Body of pancreas (tissue), 4 donors: ENCODE measurements around the gene MAST3.

Experiments used
- POLR2A ChIP-seq, 3 donors: fragments of 450-650 bp; IDR thresholded peaks; one replicate each; pipeline ENCODE4 v1.6.1; 2016; ENCODE audit warnings: antibody characterized with exemption in 3 of 3, mild to moderate bottlenecking in 2 of 3
- TF ChIP-seq, protein P1 (sequence below), 7 experiments: fragments of 450-650 bp in 4 of 7; fragments of 200-600 bp in 3 of 7; sonication (generic) in 3 of 7; IDR thresholded peaks; one replicate each; pipeline ENCODE4 v1.5.1; 2016 to 2019; ENCODE audit warnings: antibody characterized with exemption in 7 of 7

DNA sequence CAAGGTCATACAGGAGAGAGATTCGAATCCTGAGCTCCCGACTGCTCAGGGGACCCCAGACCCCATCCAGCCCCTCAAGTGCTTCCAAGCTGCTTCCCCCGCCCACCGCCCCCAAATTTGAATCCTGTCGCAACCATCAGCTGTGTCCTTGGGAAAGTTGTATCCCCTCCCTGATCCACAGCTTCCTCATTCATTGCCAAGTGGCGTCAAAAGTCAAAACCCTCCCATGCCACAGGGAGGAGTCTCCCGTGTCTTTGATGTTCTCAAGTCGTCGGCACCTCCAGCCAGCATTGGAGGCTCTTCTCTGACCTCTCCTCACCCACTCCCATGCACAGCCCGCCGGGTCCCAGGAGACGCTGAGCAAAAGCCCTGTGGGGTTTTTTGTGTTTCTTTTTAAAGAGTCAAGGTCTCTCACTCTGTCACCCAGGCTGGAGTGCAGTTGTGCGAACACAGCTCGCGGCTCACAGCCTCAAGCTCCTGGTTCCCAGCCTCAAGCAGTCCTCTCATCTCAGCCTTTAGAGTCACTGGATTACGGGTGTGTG lies 73.2 kb downstream of the MAST3 start:
- TF ChIP-seq, protein P1, sequence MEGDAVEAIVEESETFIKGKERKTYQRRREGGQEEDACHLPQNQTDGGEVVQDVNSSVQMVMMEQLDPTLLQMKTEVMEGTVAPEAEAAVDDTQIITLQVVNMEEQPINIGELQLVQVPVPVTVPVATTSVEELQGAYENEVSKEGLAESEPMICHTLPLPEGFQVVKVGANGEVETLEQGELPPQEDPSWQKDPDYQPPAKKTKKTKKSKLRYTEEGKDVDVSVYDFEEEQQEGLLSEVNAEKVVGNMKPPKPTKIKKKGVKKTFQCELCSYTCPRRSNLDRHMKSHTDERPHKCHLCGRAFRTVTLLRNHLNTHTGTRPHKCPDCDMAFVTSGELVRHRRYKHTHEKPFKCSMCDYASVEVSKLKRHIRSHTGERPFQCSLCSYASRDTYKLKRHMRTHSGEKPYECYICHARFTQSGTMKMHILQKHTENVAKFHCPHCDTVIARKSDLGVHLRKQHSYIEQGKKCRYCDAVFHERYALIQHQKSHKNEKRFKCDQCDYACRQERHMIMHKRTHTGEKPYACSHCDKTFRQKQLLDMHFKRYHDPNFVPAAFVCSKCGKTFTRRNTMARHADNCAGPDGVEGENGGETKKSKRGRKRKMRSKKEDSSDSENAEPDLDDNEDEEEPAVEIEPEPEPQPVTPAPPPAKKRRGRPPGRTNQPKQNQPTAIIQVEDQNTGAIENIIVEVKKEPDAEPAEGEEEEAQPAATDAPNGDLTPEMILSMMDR (IDR thresholded peaks at IDR 0.05), result no peak
- TF ChIP-seq POLR2A (IDR thresholded peaks at IDR 0.05), result peak in 1 of 3 donors; percentile 49
